HG03159 (cell line): ENCODE measurements around the gene YBX1.

Experiments used
- ATAC-seq: cut with Tn5 transposase; IDR thresholded peaks from one replicate; pipeline ENCODE4 v1.9.1; 2021; ENCODE audit warnings: mild to moderate bottlenecking, moderate library complexity; ENCODE audit not compliant: unreplicated experiment

YBX1 gene

DNA sequence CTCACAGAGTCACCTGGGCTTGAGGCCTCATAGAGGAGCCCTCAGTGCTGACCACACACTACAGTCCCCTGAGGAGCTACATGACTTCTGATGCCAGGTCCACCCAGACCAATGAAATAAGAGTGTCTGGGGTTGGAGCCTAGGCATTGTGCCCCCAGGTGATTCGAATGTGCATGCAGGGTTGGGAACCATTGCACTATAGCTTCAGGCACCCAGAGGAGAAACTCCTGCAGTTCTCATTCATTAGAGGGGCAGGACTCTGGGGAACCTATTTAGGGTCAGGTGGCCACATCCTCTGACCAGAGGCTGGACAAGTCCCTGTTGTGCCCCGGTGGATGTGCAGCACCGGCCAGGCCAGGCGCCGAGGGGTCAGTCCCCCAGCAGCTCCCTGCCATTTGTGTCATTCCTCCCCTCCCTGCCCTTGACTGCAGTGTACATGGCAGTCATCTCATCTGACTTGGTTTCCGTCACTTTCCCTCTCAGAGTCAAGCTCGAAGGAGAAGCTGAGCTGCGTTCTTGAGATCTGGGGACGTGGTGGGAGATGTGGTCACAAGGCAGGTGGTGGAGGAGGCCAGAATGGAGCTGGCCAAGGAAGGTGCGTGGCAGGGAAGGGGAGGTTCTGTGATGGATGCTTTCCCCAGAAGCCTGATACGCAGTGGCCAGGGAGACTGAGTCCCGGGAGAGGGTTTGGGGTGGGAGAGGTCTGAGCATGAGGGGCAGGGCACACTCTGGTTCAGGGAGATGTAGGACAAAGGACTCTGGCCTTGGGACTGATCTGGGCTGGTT lies 51.4 kb downstream of the YBX1 start:
- ATAC-seq = no peak

DNA sequence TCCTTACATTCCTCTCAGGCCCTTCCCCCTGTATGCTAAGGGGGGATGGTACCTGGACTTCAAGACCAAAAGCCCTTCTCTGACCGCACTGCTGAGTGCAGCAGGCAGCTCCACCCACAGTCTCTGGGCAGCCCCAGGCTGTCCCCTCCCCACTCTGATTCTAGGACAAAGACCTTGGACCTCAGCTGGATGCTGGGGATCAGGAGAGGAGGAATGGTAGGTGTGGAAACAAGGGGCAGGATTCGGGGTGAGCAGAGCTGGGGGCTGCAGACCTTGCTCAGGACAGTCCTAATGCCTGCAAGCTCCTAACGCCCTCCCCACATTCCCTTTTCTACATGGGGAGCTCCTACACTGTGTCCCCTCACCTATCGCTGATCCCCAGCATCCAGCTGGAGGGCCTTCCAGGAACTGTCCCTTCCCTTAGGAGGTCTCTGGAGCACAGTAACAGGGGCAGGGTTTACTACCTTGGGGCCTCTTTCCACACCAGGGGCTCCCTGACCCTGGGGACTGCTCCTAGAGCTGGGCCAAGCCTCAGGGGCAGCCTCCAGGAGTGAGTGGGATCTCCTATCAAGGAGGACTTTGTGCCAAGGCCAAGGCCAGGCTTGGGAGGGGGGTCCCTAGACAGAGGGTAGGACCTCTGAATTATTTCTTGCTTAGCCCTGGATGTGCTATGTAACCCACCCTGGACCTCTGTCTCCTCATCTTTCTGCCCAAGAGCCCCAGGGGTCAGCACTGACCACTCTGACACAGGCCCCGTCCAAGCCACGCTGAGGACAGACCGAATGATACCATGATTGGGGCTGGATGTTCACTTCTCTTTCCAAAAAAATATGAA lies 52.2 kb downstream of the YBX1 start:
- ATAC-seq = no peak

DNA sequence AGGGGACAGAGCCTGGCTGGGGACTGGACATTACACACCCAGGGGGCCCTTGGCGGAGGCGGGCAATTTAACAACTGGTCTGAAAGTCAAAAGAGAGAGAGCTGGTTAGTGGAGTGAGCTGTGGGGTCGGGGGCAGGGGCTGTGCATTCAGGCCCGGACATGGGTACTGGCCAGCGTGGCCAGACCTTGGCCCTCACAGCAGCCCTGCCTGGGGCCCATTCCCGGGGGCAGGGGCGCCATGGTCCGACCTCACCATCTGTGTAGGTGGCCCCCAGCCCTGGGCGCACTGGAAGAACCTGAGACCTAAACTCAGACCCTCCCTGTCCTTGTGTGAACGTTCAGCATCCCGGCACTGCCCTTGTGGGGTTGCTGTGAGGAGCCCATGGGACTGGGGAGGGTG lies 52.8 kb downstream of the YBX1 start:
- no peak for ATAC-seq

DNA sequence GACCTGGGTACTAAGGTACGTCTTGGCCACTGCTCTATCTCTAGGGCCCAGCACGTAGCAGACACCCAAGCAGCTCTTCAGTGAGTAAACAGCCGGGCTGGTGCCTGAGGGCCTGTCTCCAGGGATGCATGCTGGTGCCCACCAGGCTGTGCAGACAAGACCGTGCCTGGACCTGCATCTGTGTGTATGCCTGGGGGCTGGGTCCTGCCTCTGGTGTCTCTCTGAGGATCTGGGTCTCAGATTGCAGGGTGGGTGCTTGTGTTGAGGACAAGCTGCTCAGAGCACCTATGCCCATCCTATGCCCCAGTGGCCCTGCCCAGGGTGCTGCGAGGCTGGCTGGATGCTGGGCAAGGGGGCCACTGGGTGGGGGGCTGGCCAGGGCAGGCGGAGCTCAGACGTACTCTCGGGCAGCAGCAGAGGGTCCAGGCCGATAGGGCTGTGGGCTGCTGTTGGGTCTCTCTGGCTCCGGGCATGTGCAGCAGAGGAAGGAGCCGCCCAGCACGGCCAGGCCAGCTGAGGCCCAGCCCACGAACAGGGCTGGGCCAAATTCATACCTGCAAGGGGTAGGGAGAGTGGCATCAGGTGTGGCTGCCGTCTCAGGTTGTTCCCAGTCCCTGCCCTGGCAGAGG lies 53.4 kb downstream of the YBX1 start:
- ATAC-seq = no peak

DNA sequence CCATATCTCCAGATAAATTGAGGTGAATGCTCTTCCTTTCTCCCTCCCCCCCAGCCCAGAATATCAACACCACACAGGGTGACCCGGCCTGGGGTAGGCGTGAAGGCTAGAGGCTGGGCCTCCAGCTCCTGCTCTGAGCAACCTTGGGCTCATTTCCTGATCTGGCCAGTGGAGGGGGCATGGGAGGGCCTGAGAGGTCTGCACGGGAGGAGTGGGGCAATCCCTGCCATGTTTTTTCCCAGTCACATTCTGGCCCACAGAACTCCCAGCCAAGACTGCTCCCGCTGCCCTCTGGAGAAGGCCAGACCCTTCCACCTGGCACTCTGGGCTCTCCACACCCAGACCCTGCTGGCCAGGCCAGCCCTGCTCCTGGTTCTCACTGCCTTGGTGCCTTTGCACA lies 53.9 kb downstream of the YBX1 start:
- no peak for ATAC-seq

DNA sequence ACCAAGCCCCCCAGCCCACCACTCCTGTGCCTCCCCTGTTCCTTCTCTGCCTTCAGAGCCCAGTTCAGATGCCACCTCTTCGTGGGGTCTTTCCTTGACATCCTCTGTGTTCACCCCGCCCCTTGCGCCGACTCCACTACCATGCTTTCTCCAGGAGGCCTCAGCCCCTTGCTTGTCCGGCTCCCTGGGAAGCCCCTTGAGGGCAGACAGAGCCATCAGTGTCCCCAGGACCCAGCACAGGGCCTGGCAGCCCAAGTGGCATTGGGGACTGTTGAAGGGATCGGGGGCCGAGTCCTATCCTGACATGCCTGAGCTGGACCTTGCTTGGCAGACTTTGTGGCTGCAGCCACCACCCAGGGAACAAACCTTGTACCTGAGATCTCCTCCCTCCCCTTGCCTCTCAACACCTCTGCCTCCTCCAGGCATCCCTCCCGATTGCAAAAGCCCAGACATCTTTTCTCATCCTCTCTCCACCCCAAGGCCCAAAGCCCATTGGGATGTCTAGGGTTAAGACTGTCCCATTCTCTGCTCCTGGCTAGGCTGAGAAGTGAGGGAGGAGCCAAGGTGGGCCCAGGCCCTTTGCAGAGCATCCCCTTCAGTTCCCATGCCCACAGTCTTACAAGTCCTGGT lies 54.5 kb downstream of the YBX1 start:
- ATAC-seq = no peak

DNA sequence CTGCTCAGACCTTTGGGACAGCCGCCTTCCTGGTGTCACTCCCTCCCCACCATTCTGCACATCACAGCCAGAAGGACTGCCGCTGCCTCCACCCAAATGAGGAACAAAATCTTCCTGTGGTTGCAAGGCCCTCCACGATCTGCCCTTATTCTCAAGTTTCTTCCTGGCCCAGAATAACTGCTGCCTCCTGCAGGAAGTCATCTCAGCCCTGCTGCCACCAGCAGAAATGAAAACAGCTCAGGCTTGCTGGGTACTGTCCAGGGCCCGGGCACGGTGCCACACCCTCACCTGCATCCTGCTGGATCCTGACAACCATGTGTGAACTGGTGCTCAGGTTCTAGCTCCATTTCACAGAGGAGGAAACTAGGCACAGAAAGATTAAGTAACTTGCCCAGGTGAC lies 55.0 kb downstream of the YBX1 start:
- no peak for ATAC-seq

DNA sequence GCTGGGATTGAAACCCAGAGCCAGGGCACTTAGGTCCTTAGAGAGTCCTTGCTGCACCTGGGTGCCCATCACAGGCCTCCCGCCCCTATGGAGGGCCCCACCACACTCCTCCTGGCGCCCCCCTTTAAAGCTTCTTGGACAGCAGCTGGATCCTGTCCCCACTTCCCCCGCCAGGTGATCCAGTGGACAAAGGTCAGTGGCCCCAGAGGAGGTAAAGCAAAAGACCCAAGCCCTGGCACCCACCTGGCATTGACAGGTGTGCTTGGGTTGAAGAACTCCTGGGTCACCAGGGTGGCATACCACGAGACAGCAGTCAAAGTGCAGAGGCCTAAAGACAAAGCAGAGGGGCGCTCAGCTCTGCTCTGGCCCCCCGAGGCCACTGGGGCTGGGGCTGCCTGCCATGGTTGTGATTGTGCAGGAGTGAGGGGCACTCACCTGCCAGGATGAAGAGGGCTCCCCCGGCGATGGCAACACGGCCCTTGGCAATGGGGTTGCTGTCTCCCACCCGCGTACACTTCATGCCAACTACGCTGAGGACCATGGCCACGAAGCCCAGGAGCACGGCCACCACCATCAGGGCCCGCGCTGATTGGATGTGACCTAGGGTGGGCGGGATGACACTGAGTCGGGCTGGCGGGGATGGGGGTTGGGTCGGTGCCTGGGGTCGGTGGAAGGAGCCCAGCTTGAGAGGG lies 55.9 kb downstream of the YBX1 start:
- no peak for ATAC-seq

DNA sequence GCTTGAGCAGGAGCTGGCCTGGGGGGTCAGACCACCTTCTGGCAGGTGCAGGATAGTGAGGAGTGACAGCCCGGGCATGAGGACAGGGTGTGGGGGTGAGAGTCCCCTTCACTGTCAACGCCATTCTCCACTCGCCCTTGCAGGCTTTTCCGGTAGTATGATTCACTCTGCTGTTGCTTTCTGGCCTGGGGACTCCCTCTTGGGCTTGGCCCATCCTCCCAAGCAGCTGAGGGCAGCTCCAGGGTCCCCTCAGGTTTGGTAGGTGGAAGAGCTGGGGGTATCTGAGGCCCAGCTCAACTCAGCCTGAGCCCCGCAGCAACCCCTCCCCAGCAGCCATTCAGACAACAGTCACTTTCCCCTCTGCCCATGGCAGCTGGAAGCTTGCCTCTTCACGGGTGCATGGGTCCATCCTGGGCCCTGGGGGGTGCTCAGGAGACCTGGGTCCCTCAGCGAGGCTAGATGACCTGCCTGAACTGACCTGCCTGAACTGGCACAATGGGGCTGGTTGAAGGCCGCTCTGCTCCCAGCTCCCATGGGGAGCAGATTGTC lies 56.5 kb downstream of the YBX1 start:
- ATAC-seq = no peak

DNA sequence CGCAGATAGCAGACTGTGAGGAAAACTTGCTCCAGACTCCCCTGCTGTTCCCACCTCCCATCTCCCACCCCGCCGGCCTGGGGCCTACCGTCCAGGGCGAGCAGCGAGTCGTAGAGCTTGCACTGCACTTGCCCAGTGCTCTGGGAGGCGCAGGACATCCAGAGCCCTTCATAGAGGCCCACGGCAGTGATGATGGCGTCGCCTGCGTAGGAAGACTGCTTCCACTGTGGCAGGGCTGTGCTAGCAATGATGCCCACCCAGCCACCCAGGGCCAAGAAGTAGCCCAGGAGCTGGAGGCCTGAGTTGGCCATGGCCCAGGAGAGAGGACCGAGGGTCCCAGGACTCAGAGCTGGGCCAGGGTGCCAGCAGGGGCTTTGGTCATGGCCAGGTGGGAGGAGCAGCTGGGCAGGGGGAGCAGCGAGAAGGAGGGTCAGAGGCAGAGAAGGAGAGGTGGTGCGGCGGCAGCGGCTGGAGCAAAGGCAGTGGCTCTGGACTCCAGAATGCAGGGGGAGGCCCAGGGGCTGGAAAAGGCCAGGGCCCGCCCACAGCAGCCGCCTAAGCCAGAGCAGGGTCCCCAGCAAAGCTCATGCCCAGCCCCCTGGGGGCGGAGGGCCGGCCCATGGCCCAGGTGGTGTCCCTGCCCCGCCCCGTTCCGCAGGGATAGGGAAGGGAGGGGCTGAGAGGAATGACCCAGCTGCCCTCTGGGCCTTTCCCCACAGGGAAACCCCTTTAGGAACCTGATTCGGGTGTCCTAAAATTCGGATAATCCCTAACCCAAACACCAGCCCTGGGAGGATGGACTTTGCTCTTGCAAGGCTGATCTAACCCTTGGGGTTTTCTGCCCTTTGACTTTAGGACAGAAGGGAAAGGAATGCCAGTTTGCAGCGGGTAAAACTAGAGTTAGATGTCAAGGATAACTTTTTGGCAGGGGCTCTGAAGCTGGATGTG lies 57.8 kb downstream of the YBX1 start, which contains the start of gene CLDN19:
TSS of gene CLDN19 (minus strand) at position 484 of the 948 bp plus-strand sequence. CDS start at position 311, 173 bp downstream.
- no peak for ATAC-seq

DNA sequence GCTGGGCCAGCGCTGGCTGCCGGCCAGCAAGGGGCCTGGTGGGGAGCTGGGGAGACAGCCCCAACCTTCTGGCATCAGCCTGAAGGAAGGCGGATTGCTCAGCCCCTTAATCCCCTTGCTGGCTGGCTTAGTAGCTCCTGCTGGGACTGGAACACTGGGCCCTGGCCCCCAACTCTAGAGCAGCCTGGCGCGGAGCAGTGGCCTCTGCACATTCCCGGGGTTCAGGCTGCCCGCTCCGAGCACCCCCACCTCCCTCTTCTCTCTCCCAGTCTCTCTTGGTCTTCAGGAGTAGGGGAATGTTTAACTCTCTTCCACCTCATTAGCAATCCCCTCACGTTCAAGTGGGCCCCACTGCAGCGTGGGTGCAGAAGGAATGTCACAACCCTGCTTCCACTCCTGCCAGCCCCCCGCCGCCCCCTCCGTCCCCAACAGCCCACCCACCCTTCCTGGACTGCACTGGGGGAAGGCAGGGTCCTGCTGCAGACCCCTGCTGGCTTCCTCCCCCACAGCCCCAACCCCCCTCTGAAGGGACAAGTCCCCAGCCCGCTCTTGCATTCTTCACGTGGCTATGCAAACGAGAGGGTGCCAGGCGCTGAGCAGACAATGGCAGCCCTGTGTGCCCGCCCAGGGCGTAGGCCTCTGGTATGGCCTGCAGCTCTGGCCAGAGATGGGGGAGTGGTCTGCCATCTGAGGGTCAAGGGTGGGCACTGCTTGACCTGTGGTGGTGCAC lies 58.8 kb downstream of the YBX1 start:
- no peak for ATAC-seq

DNA sequence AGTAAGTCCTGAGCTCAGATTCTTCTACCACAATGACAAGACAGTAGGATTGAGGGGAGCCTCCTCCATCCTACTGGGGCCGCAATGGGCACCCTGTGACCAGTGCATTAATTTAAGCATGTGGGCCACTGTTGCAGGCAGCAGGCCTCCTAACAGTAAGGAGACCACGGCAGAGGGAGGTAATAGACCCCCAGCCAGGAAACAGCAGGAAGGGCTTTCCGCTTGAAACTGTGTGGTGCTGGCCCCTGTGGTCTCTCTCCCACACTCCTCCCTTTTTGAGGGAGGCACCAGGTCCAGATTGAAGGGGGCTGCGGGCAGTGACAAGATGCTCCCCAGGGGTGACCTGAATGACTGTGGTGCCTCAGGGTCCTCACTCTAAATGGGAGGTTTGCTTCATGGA lies 59.5 kb downstream of the YBX1 start:
- no peak for ATAC-seq

DNA sequence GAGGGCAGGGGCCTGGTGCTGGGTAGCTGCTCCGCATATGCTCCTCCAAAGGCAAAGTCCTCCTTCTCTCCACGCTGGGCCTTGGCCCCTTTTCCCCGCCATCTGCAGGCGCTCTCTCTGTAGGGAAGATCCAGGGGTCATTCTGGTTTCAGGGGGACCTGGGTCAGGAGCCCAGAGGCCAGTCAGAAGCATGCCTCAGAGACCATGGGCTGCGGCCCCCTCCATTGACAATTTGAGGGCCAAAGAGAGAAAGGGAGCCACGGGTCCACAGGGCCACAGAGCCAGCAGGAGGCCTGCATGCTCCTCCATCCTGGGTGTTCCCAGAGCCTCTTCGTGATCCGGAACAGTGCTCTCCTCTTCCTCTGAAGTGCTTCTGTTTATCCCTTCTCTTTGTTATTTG lies 59.9 kb downstream of the YBX1 start:
- ATAC-seq = no peak

DNA sequence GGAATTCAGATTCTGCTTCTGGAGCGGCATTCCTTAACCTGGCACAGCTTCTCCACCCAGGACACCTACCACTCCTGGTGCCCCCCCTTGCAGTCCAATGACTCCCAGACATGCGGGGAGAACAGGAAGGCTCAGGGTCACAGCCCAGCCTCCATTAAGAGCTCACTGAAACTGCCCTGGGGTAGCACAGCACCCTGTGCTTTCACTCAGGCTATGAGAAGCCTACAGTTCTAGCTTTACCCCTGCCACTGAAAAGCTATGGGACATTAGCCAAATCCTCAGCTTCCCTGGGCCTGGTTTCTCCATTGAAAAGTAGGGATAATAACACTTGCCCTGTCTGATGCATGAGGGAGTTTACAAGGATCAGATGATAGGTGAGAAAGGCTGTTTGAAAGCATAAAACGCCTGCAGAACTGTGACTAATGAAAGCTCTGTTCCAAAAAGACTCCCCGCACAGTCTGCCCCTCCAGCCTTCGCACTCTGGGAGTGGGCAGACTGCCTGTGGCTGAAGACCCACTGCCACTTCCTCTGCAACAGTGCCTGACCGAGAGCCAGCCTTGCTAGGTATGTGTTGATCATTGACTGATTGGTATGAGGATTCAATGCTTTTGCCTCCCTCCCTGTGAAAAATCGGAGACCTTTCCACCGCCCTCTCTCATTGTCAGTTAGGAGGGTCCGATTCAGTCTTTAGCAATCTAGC lies 60.5 kb downstream of the YBX1 start:
- no peak for ATAC-seq

DNA sequence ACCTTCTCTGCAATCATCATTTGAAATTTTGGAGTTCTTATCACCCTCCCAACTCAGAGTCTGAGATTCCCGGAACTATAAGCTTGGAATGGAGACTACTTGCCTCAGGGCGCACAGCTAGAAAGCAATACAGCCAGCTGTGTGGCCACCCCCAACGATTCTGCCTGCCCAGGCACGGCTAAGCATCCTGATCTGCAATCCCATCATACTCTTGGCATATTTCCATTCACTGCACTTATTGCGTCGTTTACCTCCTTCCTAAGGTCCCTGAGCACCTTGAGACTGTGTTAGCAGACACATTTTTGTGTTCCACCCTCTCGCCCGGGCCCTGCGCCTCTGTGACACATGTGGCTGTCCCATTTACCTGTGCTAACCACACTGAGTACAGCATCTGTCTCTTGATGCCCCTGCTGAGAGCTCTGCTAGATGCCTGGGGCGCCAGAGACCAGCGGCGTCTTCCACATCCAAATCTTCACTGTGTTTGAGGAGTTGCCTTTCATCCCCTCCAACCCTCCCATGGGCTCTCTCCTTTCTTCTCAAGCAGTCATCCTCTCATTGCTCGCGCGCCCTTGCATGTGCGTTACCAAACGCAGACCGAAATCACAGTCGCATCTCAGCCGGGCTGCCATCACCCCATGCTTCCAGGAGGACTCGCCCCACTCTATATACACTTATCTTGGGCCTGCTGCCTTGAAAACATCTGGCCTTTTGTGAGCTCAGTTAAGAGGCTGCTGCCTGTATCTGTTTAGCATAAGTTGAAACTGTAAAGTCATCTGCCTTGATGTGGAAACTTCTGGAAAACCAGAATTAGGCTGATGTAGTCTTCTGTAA lies 61.3 kb downstream of the YBX1 start:
- no peak for ATAC-seq

DNA sequence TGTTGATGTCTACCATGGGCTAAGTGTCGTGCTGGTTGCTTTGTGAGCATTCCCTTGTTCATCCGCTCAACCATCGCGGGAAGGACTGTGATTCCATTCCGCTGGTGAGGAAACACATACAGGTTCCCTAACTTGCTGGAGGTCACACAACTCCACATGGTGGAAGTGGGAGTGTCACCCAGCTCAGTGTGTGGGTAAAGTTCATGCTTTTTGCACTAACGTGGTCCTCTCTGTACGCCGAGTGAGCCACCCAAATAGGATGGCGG lies 61.9 kb downstream of the YBX1 start:
- no peak for ATAC-seq

DNA sequence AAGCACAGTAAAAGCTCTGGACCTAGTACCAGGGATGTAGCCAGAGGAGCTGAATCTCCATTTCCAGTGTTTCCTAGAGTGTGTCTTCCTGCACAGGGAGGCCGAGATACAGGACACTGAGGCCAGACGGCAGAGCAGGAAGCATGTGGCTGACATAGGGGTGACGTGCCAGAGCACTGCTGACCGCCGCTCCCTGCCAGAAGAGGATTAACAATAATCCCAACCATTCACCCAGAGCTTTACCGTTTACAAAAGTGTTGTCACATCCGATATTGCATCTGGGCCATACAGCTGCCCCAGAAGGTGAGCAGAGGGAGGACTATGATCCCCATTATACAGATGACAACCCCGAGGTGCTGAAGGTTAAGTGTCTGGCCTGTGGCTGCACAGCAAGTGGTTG lies 63.6 kb downstream of the YBX1 start:
- no peak for ATAC-seq
